KG1 (cell line): Measurements from ENCODE around the gene RAPH1.
"Not testable (repeated sequence)": the region's sequence is repeated elsewhere in the genome, so short reads cannot be mapped to it uniquely, and the experiment has no call there.

ENCODE experiments used
- DNase-seq: peaks from one replicate; lab custom pipeline; 2025; lab: John Stamatoyannopoulos, UW

Gene RAPH1

GRCh38 chr2:203431391-203432185 lies 103.5 kb downstream of the RAPH1 start:
- DNase-seq, result no peak

- not testable (repeated sequence) for DNase-seq
Observed at GRCh38 chr2:203429643-203430042, 105.5 kb downstream of the RAPH1 start.

GRCh38 chr2:203427061-203427460 lies 108.0 kb downstream of the RAPH1 start:
- DNase-seq, result no peak

GRCh38 chr2:203418271-203418670 lies 116.8 kb downstream of the RAPH1 start:
- no peak for DNase-seq

- DNase-seq, result no peak
Observed at GRCh38 chr2:203413796-203414195, 121.3 kb downstream of the RAPH1 start.

GRCh38 chr2:203412546-203413331 lies 122.4 kb downstream of the RAPH1 start:
- DNase-seq, result no peak

- no peak for DNase-seq
Observed at GRCh38 chr2:203407496-203407895, 127.6 kb downstream of the RAPH1 start.

- no peak for DNase-seq
Observed at GRCh38 chr2:203404996-203405395, 130.1 kb downstream of the RAPH1 start.

- no peak for DNase-seq
Observed at GRCh38 chr2:203400805-203401585, 134.1 kb downstream of the RAPH1 start.

- no peak for DNase-seq
Observed at GRCh38 chr2:203399031-203399430, 136.1 kb downstream of the RAPH1 start.

GRCh38 chr2:203396667-203397066 lies 138.4 kb downstream of the RAPH1 start:
- no peak for DNase-seq

- DNase-seq, result no peak
Observed at GRCh38 chr2:203395858-203396257, 139.2 kb downstream of the RAPH1 start.

- no peak for DNase-seq
Observed at GRCh38 chr2:203394519-203395227, 140.4 kb downstream of the RAPH1 start.

GRCh38 chr2:203388153-203388552 lies 146.9 kb downstream of the RAPH1 start:
- DNase-seq, result not testable (repeated sequence)

GRCh38 chr2:203383038-203383437 lies 152.1 kb downstream of the RAPH1 start:
- DNase-seq, result no peak

GRCh38 chr2:203379156-203379555 lies 155.9 kb downstream of the RAPH1 start:
- no peak for DNase-seq

GRCh38 chr2:203376173-203376572 lies 158.9 kb downstream of the RAPH1 start:
- no peak for DNase-seq

GRCh38 chr2:203372706-203373105 lies 162.4 kb downstream of the RAPH1 start:
- DNase-seq, result not testable (repeated sequence)

- DNase-seq, result no peak
Observed at GRCh38 chr2:203366639-203367466, 168.2 kb downstream of the RAPH1 start.

- no peak for DNase-seq
Observed at GRCh38 chr2:203361922-203362321, 173.2 kb downstream of the RAPH1 start.

GRCh38 chr2:203361495-203361894 lies 173.6 kb downstream of the RAPH1 start:
- no peak for DNase-seq
